Common myeloid progenitor, CD34-positive (primary cell): ENCODE measurements around the gene REPS2.

ENCODE experiments used
- CTCF ChIA-PET: fragments of 350-600 bp; sonication (Branson Sonifier 250); formaldehyde crosslinking; loops from one replicate; lab custom pipeline; 2021; ENCODE audit warnings: antibody characterized with exemption; lab: Charles Lee
- POLR2A ChIA-PET: fragments of 350-600 bp; sonication (Branson Sonifier 250); formaldehyde crosslinking; loops from one replicate; lab custom pipeline; 2021; ENCODE audit warnings: antibody characterized with exemption; lab: Charles Lee
- DNase-seq, 3 donors: peaks; one replicate each; pipeline versions ENCODE4 v3.0.0 to v3.0.0-alpha.2; 2013
- H3K27ac ChIP-seq, 2 experiments: 1 replicate in 1 of 2; 2 replicates in 1 of 2; pipeline ENCODE4 v1.7.0; 2013; ENCODE audit warnings: inconsistent platforms in 2 of 2, low read length in 2 of 2, mild to moderate bottlenecking in 2 of 2, low read depth in 1 of 2, moderate library complexity in 1 of 2; ENCODE audit not compliant: severe bottlenecking in 2 of 2, insufficient read depth in 1 of 2, poor library complexity in 1 of 2
- H3K27me3 ChIP-seq, 5 experiments: replicated peaks in 2 of 5; 1 replicate in 3 of 5; 2 replicates in 2 of 5; pipeline versions ENCODE4 v1.6.1 to v1.7.0; 2013; ENCODE audit warnings: low read length in 4 of 5, mild to moderate bottlenecking in 2 of 5, moderate library complexity in 2 of 5, inconsistent platforms in 1 of 5; ENCODE audit not compliant: insufficient read depth in 5 of 5, control insufficient read depth in 4 of 5
- H3K36me3 ChIP-seq, 4 experiments: 1 replicate in 2 of 4; 2 replicates in 2 of 4; pipeline versions ENCODE4 v1.6.1 to v1.7.0; 2013; ENCODE audit warnings: low read length in 3 of 4, control low read depth in 1 of 4, mild to moderate bottlenecking in 1 of 4; ENCODE audit not compliant: control insufficient read depth in 4 of 4, insufficient read depth in 4 of 4
- H3K4me1 ChIP-seq, 4 experiments: 1 replicate in 3 of 4; 2 replicates in 1 of 4; pipeline versions ENCODE4 v1.6.1 to v1.7.1; 2013; ENCODE audit warnings: low read length in 3 of 4, mild to moderate bottlenecking in 3 of 4, control low read depth in 1 of 4, inconsistent platforms in 1 of 4, moderate library complexity in 1 of 4; ENCODE audit not compliant: control insufficient read depth in 4 of 4, insufficient read depth in 4 of 4; ENCODE audit errors: control extremely low read depth in 1 of 4
- H3K4me3 ChIP-seq, 7 experiments: 1 replicate in 4 of 7; 2 replicates in 3 of 7; pipeline versions ENCODE4 v1.5.1 to v1.7.0; 2013; ENCODE audit warnings: mild to moderate bottlenecking in 7 of 7, low read length in 6 of 7, moderate library complexity in 6 of 7, inconsistent platforms in 2 of 7, low read depth in 2 of 7, control low read depth in 1 of 7; ENCODE audit not compliant: insufficient read depth in 4 of 7, control insufficient read depth in 1 of 7; ENCODE audit errors: extremely low read depth in 1 of 7
- H3K9me3 ChIP-seq, 5 experiments: 1 replicate in 4 of 5; 2 replicates in 1 of 5; pipeline versions ENCODE4 v1.6.1 to v1.7.1; 2013; ENCODE audit warnings: low read length in 4 of 5, mild to moderate bottlenecking in 2 of 5, inconsistent platforms in 1 of 5, low read depth in 1 of 5, moderate library complexity in 1 of 5; ENCODE audit not compliant: control insufficient read depth in 4 of 5, insufficient read depth in 2 of 5; ENCODE audit errors: control extremely low read depth in 1 of 5
- WGBS: methylation state at CpG from one replicate; pipeline ENCODE4 v1.1.5; 2013; ENCODE audit not compliant: insufficient coverage; 5-methylcytosine and 5-hydroxymethylcytosine counted together

REPS2 gene

DNA sequence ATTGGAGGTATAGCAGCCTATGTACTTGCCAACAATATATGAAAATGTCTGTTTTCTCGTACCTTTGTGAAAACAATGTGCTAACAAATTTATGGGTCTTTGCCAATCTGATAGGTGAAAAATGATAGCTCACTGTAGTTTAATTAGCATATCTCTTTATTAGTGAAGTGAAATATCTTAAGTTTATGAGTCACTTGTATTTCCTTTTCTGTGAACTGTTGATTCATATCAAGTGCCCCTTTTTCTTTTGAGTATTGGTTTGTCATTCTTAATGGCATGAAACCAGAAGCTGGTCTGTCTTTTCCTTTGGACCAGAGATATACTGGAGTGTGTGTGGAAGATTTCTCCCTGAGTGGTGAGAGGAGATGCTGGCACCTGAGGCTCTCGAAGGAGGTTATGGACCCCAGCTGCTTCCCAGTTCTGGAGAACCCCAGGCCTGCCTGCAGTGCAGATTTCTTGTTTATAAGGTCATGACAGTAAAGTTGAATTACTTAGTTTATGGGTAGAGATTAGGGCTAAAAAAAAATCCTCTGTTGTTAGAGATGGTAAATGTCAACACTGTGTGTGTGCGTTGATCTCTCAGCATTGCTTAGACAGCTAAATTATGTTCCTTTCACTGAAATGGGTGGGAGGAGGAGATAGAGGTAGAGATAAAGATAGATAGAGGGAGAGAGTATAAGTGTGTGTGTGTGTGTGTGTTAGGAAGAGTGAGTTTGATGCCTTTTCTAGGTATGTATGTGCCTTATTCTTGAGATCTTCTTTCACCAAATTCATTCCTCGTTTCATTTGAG is 89.9 kb downstream of the REPS2 start:
- Histone ChIP-seq H3K9me3 (no peaks in the 10 kb centered on the region), H3K4me1 (peaks cover 0 to 15% (median 1%) of the 10 kb centered on the region in 4 experiments), H3K36me3 (no peaks in the 10 kb centered on the region), H3K4me3 (no peak overlapping the region), H3K27me3 (peaks cover 0 to 15% (median 0%) of the 10 kb centered on the region in 5 experiments), H3K27ac (no peak overlapping the region)
- 78% methylated on average over 3 of the region's 4 CpGs for WGBS
- POLR2A ChIA-PET: no interaction called here
- CTCF ChIA-PET: interaction anchor here (1.9 to 2.3 kb wide), 2 partner anchors 10 to 154 kb away, joined by 4 to 7 read pairs; no protein-coding TSS in a partner anchor
- peak; percentile 6 to 50 (median 35) for DNase-seq

DNA sequence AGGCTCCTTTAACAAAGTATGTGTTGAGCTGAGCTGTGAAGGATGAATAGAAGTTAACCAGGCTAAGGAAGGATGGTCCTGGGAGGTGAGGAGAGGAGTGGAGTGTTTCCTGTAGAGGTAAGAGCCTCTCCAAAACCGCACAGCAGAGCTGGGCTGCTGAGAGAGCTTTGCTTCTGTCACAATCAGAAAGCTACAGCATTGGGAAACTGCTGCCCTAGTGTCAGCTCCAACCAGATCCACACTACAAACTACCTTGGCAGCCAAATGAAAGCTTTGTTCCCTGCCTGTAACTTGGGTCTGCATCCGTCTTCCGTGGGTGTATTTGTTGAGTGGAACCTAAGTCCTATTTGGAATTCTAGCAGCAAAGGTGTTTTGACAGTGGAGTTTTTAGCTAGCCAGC is 91.8 kb downstream of the REPS2 start:
- Histone ChIP-seq H3K9me3 (no peaks in the 10 kb centered on the region), H3K27me3 (peaks cover 0 to 5% (median 0%) of the 10 kb centered on the region in 5 experiments), H3K4me1 (peaks cover 0 to 15% (median 1%) of the 10 kb centered on the region in 4 experiments), H3K36me3 (no peaks in the 10 kb centered on the region), H3K4me3 (no peak overlapping the region), H3K27ac (no peak overlapping the region)
- CTCF ChIA-PET: no interaction called here
- no peak for DNase-seq
- WGBS: 90% methylated on average over 3 of the region's 3 CpGs
- POLR2A ChIA-PET: no interaction called here

DNA sequence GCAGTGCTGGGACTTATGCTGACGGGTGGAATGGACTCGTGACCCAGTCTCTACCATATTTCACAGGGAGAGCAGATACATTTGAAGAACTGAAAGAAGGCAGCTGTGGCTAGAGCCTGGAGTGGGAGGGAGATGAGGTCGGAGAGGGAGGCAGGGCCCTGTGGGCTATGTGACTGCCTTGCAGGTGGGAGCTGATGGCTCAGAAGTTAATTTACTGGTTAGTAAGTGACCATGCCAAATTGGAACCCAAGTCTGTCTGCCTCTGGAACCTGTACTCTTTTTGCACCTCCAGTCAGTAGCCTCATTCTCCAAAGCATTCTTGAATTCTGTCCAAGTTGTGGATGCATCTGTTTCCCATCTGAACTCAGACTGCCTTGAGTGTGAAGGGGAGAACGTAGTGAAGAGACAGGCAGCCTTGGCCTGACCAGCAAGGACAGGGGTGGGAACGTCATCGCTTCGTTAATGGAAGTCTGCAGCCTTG is 92.3 kb downstream of the REPS2 start:
- ChIA-PET CTCF (no interaction called here), POLR2A (no interaction called here)
- H3K27me3 ChIP-seq: peaks cover 0 to 5% (median 0%) of the 10 kb centered on the region in 5 experiments
- DNase-seq: peak in 1 of 3 donors; percentile 17
- WGBS: 72% methylated on average over 6 of the region's 7 CpGs
- no peak overlapping the region for H3K27ac ChIP-seq
- peaks cover 0 to 15% (median 1%) of the 10 kb centered on the region in 4 experiments for H3K4me1 ChIP-seq
- no peak overlapping the region for H3K4me3 ChIP-seq
- H3K36me3 ChIP-seq: no peaks in the 10 kb centered on the region
- no peaks in the 10 kb centered on the region for H3K9me3 ChIP-seq

- Histone ChIP-seq H3K27me3 (peaks cover 0 to 5% (median 0%) of the 10 kb centered on the region in 5 experiments), H3K4me1 (peaks cover 0 to 15% (median 1%) of the 10 kb centered on the region in 4 experiments), H3K36me3 (no peaks in the 10 kb centered on the region), H3K9me3 (no peaks in the 10 kb centered on the region), H3K27ac (no peak overlapping the region), H3K4me3 (no peak overlapping the region)
- POLR2A ChIA-PET: no interaction called here
- 89% methylated on average over 1 of the region's 1 CpG for WGBS
- CTCF ChIA-PET: interaction anchor here (0.7 to 1.5 kb wide), 4 partner anchors 8 to 157 kb away, joined by 3 to 4 read pairs (median 4); no protein-coding TSS in a partner anchor
- DNase-seq: no peak
These were observed 93.4 kb downstream of the REPS2 start for GRCh38 chrX:17039826-17040225.

DNA sequence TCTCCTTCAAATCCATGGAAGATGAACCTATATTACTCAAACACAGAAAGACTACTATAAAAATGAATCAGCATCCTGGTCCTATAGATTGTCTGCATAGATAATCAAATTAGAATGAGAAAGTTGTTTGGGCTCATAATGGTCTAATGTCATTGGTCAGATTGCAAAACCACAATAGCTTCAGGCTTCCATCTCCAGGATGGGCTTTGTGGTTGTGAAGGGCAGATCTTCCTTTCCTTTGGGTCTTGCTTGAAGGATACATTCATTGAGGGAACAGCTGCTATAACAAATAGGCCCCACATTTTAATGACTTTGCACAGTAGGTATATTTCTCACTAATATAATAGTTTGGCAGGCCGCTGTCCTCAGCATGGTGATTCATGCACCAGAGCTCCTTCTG is 94.3 kb downstream of the REPS2 start:
- ChIA-PET POLR2A (no interaction called here), CTCF (interaction anchor here (1.1 to 2.2 kb wide), 6 partner anchors 7 to 160 kb away, joined by 3 to 7 read pairs (median 4); no protein-coding TSS in a partner anchor)
- H3K27ac ChIP-seq: no peak overlapping the region
- no peaks in the 10 kb centered on the region for H3K36me3 ChIP-seq
- 71% methylated on average over 1 of the region's 1 CpG for WGBS
- no peak for DNase-seq
- H3K4me3 ChIP-seq: no peak overlapping the region
- no peaks in the 10 kb centered on the region for H3K9me3 ChIP-seq
- H3K27me3 ChIP-seq: peaks cover 0 to 5% (median 0%) of the 10 kb centered on the region in 5 experiments
- peaks cover 0 to 15% (median 1%) of the 10 kb centered on the region in 4 experiments for H3K4me1 ChIP-seq

DNA sequence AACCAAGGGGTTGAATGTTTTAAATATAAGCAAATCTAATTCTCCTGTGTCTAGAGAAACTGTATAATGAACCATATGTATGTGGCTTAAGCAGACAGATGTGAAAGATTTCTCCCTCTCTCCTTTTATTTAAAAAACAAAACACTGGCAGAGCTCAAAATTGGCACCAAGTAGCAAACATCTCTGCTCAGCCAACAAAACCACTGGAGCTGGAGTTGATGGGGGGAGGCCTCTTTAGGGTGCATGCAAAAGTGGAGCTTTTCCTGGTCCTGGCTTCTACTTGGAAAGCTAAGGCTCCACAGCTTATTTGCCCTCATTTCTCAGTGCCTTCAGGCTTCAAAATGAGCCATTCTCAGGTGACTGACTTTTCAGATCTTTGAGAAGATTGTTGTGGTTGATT is 95.6 kb downstream of the REPS2 start:
- H3K4me1 ChIP-seq: peaks cover 0 to 9% (median under 1%) of the 10 kb centered on the region in 4 experiments
- H3K36me3 ChIP-seq: no peaks in the 10 kb centered on the region
- no peak for DNase-seq
- H3K27ac ChIP-seq: no peak overlapping the region
- POLR2A ChIA-PET: no interaction called here
- no peak overlapping the region for H3K4me3 ChIP-seq
- CTCF ChIA-PET: interaction anchor here (0.7 to 2.2 kb wide), 4 partner anchors 10 to 162 kb away, joined by 3 to 7 read pairs (median 4); no protein-coding TSS in a partner anchor
- H3K27me3 ChIP-seq: peaks cover 0 to 5% (median 0%) of the 10 kb centered on the region in 5 experiments
- no peaks in the 10 kb centered on the region for H3K9me3 ChIP-seq
